ENCODE data around the gene IVL.

Gene IVL, protein sequence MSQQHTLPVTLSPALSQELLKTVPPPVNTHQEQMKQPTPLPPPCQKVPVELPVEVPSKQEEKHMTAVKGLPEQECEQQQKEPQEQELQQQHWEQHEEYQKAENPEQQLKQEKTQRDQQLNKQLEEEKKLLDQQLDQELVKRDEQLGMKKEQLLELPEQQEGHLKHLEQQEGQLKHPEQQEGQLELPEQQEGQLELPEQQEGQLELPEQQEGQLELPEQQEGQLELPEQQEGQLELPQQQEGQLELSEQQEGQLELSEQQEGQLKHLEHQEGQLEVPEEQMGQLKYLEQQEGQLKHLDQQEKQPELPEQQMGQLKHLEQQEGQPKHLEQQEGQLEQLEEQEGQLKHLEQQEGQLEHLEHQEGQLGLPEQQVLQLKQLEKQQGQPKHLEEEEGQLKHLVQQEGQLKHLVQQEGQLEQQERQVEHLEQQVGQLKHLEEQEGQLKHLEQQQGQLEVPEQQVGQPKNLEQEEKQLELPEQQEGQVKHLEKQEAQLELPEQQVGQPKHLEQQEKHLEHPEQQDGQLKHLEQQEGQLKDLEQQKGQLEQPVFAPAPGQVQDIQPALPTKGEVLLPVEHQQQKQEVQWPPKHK

DNA sequence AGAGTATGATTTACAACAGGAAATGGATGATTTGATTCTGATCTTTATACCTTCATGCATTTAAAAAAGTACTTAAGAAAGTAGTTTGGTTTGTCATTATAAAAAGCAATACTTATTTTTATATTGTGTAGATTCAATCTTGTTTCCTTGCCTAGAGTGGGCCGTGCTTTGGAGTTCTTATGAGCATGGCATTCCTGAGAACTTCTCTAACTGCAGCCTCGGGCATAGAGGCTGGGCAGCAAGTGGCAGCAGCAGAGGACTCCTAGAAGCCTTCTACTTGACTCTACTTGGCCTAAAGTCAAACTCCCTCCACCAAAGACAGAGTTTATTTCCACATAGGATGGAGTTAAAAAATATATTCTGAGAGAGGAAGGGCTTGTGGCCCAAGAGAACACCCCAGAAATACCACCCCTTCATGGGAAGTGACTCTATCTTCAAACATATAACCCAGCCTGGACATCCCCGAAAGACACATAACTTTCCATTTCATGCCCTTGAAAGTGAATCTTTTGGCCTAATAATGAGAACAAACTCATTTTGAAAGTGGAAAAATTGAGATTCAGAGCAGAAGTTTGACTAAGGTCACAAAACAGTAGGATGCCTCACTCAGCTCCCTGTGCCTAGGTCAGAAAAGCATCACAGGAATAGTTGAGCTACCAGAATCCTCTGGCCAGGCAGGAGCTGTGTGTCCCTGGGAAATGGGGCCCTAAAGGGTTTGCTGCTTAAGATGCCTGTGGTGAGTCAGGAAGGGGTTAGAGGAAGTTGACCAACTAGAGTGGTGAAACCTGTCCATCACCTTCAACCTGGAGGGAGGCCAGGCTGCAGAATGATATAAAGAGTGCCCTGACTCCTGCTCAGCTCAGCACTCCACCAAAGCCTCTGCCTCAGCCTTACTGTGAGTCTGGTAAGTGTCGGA, at the start of gene IVL:
IVL (plus strand) TSS at position 861 of the 916 bp plus-strand sequence. CDS start 1,252 bp downstream, outside the sequence.
- DNase-seq: no peak

DNA sequence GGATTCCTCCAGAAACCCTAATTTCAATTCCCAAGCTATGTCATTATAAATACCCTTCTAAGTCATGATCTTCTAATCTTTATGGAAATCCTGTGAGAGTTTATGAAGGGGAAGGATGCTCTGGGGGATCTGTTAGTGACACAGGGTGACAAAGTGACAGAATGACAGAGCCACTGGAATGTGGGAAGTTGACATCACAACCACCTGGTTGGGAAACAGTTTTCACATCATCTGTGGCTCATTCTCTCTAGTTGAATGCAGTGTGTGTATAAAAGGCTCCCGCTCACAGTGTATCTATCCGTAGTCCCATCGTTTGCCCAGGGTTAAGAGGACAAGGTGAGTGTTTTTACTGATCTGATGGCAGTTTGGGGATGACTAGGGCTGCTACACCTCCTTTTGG, 48.6 kb upstream of the IVL start, which contains the start of gene LCE7A:
LCE7A (plus strand) TSS at position 301 of the 400 bp plus-strand sequence. CDS start 702 bp downstream, outside the sequence.
- no peak for DNase-seq

DNA sequence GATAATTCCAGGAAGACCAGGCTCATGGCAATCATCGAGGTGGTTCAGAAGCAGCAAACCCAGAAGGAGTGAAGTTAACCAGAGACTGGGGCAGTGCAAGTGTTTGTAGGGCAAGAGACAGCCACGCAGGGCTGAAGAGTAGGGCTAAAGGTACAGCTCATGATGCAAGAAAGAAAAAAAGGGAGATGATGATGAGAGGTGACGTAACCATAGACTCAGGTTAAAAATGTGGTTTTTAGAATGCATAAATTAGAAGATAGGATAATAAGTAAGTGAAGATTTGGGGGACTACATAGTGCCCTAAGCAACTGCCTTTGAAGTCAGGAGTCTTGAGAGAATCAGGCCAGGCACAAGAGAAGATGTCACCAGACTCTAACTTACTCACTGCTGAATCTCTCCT, 48.2 kb upstream of the IVL start:
- DNase-seq: no peak

DNA sequence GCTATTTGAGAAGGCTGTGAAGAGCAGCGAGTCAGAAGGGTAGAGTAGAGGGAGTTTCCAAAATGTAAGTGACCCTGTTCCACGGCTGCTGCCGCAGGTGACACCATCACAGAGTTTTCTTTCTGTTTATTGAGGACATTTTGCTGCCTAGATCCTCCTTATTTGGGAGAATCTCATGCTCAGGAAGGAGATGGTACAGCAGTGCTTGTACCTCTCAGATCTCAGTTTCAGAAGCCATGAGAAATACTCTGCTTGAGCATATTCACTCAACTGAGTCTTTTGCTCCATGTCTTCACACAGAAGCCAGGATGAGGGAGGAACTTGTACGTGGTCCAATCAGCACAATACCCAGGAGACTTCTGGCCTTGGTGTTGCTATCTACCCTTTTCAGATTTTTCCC, 47.0 kb upstream of the IVL start:
- DNase-seq: no peak

DNA sequence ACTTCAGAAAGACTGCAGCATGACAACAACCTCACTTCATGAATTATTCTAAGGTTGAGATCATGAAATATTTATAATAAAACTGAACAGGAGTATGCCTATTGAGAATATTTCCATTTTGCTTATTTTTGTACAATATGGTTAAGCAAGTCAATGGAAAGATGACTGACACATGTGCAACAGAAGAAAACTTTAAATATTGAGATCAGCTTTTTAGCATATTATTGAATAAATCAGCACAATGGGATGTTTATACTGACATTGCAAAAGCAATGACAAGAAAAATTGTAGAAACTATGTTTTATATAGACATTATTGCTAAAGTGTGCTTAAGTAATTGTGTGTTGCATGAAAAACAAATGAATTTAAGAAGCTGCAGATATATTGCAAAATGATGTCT, 43.9 kb upstream of the IVL start:
- no peak for DNase-seq

DNA sequence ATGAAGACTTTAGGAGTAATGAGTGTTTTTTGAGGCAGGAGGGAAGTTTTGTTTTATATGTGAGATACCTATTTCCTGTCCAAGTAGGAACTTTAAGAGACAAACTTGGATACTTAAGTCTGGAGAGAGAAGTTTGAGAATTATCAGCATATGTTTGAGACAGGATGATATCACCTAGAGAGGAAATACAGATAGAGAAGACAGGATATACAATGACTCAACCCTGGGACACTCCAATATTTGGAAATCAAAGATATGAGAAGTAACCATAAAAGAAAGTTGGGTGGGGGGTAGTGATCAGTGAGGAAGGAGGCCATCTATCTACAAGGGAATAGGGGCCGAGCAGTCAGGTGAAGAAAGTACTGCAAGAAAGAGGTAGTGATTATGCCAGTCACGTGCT, 42.0 kb upstream of the IVL start:
- DNase-seq: no peak

DNA sequence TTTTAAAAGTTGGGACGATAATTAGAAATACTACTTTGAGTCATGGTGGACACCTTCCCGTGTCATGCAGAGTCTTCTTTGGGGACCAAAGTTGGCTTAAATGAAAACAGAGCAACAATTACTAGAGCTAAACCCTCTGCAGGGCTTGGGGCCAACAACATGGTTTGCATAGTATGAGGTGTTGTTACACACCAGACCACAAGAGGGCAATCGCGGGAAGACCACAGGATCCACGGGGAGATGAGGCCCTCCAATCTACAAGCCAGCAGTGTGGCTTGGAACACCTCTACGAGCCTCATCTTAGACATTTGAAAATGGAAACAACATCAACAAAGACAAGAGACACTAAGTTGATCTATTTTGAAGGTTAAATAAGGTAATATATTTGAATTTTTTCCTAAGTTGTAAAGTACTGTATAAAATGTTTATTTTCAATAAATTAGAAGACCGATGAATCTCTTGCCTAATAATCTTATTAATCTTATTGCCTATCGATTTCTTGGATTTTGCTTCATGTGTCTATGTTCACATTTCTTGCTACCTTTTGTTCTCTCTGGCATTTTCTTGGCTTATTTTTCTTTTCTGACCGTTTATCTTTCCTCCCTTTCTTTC, 38.4 kb upstream of the IVL start:
- DNase-seq: peak; percentile 61

DNA sequence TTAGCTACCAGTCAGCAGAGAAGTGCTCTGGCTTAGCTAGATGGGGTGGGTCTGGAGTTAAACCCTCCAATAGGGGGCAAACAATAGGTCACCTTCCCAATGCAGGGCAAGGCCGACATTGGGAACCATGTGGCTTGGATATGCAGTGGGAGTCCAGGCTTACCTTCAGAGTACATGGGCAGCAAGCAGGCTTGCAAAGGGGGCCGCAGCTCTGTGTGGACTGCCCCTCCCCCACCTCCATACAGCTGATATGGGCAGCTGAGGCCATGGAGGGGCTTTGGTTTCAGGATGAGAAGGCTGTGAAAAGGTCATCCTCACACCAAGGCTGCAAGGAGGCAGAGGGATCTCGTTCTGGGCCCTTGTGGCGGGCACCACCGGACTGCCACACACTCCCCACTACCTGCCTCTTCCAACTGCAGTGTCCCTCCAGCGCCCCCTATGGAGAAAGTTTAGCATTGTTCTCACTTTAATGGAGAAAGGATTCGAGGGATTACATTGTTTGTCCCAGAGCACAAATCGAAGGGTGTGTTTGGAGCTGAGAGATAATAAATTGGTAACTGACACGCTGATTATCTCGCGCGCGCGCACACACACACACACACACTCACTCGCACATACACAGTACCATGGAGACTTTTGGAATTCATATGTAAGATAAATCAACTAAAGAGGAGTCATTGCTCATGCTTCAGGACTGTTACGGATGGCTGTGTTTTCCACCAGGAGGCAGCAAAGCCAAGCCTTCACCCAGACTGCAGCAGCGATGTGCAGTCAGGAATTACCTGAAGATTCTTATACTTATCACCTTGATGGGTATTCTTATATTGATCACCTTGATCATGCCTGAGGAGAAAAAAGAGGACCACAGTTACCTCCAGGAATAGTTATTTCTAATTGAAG, 37.3 kb upstream of the IVL start:
- DNase-seq: no peak

DNA sequence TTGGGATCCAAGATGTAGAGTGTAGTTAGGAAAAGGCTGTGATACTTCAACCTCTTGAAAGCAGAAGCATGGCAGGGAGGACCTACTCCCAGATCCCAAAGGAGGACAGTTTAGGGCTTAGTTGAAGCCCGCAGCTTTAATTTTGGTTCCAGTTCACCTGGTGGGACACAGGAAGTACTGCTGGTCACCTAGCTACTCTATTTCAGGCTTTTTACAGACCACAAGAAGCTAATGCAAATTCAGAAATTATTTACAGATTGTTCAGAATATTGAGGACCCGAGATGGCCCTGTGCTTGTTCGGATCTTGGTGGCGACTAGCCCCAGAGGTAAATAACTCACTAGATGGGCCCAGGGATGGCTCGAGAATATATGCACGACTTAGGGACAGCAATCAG, 36.6 kb upstream of the IVL start:
- no peak for DNase-seq

DNA sequence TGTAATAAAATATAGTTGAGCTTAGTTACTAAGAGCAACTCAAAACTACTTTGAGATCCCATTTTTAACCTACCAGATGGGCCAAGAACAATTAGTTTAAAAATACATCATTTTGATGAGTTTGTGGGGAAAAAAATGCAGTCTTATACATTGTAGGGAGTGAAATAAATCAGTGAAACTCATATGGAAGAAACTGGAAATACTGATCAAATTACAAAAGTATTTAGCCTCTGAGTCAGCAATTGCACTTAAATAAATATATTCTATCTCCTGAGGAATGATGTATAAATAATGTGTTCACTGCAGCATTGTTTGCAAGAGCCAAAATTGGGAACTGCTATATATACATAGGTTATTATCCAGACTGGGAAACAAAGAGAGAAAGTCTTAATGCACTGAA, 34.9 kb upstream of the IVL start:
- DNase-seq: no peak

DNA sequence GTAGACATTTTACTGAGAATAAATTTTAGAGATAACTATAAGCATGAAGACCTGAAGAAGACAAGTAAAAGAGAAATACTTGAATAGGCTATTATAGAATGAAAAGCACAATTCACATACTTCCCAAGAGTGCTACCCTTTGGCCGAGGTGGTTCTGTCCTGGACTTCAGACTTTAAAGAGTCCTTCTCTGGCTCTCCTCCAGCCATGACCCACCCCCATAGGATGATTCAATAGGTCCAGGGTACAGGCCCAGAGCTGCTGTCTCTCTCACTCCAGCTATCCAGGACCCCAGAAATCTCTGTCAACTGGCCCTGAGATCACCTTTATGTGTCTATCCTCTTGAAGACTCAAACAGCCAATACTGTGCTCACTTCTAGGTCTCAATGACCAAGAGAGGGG, 31.5 kb upstream of the IVL start:
- no peak for DNase-seq

DNA sequence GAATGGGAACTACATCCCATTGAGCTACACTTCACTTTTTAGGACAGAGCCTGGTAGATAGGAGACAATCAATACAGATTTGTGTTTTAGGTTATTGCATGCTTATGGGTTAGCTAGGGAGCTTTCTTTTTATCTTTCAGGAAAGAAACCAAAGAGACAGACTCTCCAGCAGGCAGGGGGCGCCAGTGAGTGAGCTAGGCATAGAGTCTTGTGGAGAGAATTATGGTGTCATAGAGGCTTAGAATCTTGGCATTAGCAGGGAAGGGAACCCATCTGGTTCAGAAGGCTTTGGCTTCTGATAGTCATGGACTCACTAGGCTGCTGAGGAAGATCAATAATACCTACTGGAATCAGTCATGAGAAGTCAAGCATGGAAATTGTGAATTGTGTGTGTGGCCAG, 30.3 kb upstream of the IVL start, which contains the start of gene SMCP:
SMCP (plus strand) TSS at position 281 of the 400 bp plus-strand sequence. CDS start 6,101 bp downstream, outside the sequence.
- no peak for DNase-seq

DNA sequence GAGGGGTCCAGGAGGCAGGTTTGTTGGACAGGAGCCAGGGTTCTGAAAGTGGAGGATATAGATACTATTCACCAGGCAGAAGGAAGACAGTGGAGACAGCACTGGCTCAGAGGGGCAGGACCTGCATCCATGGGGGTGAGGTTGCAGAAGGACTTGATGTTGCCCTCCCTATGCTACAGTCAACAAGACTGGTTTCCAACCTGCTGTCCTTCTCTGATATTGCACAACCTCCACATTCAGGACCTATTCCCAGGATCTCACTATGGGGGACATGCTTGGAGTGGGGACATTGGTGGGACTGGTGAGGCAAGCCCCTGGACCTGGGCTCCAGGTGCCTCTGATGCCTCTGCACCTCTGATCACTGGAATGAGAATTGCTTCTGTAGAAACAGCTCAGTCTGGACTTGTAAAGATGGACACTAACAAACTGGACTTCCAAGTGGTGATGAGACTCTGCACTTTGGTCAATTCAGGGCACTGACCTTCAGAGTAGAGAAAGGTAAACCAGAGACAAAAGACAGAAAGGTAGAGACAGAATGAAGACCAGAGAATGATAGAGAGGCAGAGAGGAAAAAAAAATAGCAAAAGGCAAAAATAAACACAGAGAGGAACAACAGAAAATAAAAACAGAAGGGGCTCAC, 28.7 kb upstream of the IVL start:
- DNase-seq: no peak

DNA sequence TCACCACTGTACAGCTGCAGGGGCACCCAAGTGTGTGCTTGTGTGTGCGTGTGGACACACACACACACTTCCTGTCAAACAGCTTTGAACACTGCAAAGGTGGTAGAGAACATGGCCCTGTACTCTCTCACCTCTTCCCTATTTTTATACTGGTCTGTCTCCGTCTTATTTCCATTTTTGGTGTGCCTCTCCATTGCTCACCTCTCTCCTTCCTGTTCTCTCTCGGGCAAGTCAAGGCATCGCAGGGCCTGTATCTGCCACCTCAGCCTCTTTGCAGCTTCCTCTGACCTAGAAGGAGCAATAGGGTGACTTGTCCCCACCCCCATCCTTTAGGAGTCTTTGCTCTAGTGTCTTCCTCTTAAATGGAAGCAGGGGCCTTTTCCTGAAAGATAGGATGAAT, 28.0 kb upstream of the IVL start:
- DNase-seq: no peak

DNA sequence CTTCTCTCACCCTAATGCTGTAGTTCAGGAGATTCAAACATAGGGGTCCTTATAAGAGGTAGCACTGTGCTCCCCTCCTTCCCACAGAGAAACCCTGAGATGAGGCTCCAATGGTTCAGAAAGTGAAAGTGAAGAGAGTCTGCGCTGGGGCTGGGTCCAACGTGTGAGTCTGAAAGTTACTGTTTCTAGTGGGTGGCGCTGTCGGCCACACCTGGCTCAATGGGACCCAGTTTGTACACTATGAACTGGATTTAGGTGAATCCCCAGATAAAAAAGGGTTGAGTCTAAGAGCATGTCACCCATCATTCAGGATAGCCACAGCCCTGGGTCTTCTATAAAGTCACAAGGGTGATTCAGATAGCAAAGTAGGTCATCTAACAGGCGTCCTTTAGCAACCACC, 27.4 kb upstream of the IVL start:
- no peak for DNase-seq

DNA sequence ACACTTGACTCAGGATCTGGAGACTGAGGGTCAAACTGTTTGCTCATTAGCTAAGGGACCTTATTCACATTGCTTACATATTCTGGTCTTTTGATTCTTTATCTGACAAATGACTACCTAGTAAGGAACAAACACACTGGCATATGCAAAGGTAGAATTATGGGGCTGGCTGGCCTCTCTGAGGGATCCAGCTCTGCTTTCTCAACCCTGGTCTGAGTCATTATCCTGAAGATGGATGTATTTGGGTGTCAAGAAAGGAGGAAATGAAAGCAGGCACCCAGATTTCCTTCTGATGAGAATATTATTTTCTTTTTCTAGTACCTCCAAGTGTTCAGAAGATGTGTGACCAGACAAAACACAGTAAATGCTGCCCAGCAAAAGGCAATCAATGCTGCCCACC, 24.3 kb upstream of the IVL start:
- DNase-seq: no peak

DNA sequence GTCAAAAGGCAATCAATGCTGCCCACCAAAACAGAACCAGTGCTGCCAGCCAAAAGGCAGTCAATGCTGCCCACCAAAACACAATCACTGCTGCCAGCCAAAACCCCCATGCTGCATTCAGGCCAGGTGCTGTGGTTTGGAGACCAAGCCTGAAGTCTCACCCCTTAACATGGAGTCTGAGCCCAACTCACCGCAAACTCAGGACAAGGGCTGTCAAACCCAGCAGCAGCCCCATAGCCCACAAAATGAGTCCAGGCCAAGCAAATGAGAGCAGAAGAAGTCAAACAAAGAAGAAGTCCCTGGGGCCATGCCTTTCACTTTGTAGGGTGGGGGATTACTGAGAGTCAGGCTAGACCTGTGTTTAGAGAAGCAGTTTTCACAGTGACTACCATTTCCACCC, 23.8 kb upstream of the IVL start:
- DNase-seq: no peak

DNA sequence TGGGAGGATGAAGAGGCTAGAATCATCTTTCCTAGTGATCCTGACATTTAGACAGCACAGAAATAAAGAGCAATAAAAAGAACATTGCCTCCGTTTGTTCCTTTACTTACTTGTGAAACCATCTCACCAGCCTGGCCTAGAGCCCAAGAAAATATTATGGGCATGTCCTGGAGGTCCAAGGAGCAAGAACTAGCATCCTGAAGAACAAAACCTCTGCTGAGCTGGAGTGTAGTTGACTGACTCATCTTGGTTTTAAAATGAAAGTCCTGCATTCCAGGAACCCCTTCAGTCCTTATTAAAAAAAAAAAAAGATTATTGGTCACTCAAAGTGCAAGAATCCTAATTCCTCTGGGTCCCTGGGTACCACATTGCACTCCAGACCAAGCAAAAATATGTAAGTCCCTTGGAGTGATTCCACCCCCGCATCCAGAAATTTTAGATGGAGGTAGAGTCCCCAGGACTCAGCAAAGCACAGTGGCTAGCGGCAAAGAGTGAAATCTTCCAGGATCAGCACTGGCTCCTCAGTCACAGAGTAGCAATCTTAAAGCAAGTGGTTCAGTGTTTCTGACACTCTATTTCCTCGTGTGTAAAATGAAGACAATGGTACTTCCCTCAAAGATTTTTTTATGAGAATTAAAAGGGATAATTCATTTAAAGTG, 23.3 kb upstream of the IVL start:
- DNase-seq: no peak

DNA sequence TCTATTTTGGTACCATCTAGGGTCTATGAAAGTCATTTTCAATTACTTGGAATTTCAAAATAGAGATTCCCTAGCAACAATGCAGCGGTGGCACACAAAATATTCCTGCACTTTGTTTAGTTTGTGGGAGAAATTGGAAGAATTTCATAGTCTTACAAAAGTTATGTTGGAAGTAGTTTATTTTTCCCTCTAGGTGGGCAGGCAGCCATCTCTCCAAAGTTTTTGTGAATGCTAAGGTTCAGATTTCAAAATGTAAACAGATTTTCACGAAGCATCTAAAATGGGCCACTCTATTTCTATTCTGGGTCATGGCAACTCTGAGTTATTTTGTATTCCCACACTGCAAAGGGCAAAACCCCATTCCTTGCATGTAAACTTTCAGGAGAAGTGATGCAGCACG, 22.3 kb upstream of the IVL start:
- no peak for DNase-seq

DNA sequence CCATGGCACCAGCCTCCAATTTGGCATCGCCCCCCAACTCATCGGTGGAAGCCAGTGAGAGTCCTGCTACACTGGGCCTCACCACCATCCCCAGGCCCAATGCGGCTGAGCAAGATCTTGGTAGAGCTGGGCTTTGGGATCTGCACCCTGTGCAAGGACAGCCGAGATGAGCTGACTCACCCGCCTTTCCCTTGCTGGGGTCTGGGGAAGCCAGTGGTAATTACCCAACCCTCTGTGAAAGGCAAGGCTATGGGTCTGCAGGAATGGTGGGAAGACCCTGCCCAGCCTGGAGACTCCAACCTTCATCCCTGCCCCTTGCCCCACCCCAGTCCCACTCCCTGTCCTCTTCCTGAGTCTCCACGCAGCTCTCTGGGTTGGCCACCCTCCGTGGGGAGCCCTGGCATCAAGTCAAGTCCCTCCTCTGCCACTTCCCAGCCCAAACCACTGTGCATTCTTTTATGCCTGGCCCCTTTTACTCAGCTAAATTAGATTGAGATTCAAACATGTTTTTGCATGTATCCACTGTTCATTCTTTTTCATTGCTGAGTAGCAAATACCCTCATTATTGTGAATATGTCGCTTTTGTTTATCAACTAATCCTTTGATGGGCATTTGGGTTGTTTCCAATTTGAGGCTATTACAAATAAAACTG, 21.5 kb upstream of the IVL start:
- DNase-seq: peak; percentile 51
